K562 (cell line): Measurements from ENCODE around the gene ENDOV. TPM values are rescaled to one million over a fixed set of nuclear protein-coding genes. Genes with fewer than 3 reads are reported as not detected.
A peak's percentile ranks its signal among the peaks of the same experiment; 100 is the strongest.

Experiments used
- ATAC-seq: fragments of 200-7000 bp; cut with Tn5 transposase; 3 replicates; pipeline ENCODE4 v1.9.1; 2020; ENCODE audit warnings: moderate library complexity
- BruUV-seq: library from RNA; stranded (reverse); fragments of 400-500 nt; replicated peaks from 2 replicates; lab custom pipeline; 2021; lab: Mats Ljungman, UMichigan
- CTCF ChIA-PET: fragments of 300-600 bp; formaldehyde crosslinking; extraction: SDS; loops from one replicate; lab custom pipeline; 2021; ENCODE audit warnings: low intra/inter-chr PET ratio; lab: Yijun Ruan, JAX
- POLR2A ChIA-PET: fragments of 300-600, 350-650 bp; sonication (Branson Sonifier 250); formaldehyde crosslinking; extraction: SDS; loops from one replicate; lab custom pipeline; 2021; ENCODE audit warnings: antibody characterized with exemption, inconsistent platforms; lab: Yijun Ruan, JAX
- DNase-seq, 4 experiments: peaks; one replicate each; pipeline versions ENCODE4 v3.0.0 to v3.0.0-alpha.2; 2011 to 2018; ENCODE audit warnings: low spot score in 3 of 4, mixed read lengths in 3 of 4; ENCODE audit errors: extremely low read depth in 1 of 4
- FAIRE-seq: peaks from 2 replicates; lab custom pipeline; 2011; peaks lifted over from hg19 to GRCh38; lab: Jason Lieb, UNC
- H2AFZ ChIP-seq: 2 replicates; pipeline ENCODE4 v1.6.0; 2011; ENCODE audit warnings: low read depth, low read length, control low read depth, inconsistent platforms
- H3K27ac ChIP-seq: fragments of 200-600 bp; 3 replicates; pipeline ENCODE4 v1.8.0; 2011; ENCODE audit warnings: low read depth, mild to moderate bottlenecking, control low read depth, inconsistent platforms, low read length, moderate library complexity, mixed read lengths; ENCODE audit errors: extremely low read depth
- H3K27me3 ChIP-seq, 2 experiments: fragments of 300-600 bp in 1 of 2; 2 replicates in 1 of 2; 3 replicates in 1 of 2; pipeline versions ENCODE4 v1.6.0 to v1.8.0; 2011; ENCODE audit warnings: inconsistent platforms in 2 of 2, low read length in 2 of 2, mild to moderate bottlenecking in 1 of 2, mixed read lengths in 1 of 2, moderate library complexity in 1 of 2; ENCODE audit not compliant: control insufficient read depth in 2 of 2, insufficient read depth in 2 of 2
- H3K36me3 ChIP-seq: fragments of 300-600 bp; 3 replicates; pipeline ENCODE4 v1.8.0; 2011; ENCODE audit warnings: mild to moderate bottlenecking, low read length, inconsistent platforms; ENCODE audit not compliant: control insufficient read depth, insufficient read depth
- H3K4me1 ChIP-seq, 2 experiments: fragments of 200-600 bp in 1 of 2; replicated peaks in 1 of 2; 2 replicates in 1 of 2; 3 replicates in 1 of 2; pipeline versions ENCODE4 v1.5.1 to v1.8.0; 2011; ENCODE audit warnings: inconsistent platforms in 2 of 2, low read length in 2 of 2, mild to moderate bottlenecking in 1 of 2, mixed read lengths in 1 of 2, moderate library complexity in 1 of 2; ENCODE audit not compliant: control insufficient read depth in 2 of 2, insufficient read depth in 2 of 2
- H3K4me2 ChIP-seq: 2 replicates; pipeline ENCODE4 v1.6.1; 2011; ENCODE audit warnings: low read length, control low read depth, inconsistent platforms, mixed read lengths; ENCODE audit not compliant: insufficient read depth
- H3K4me3 ChIP-seq: fragments of 200-600 bp; sonication (generic), shearing (Covaris generic); 2 replicates; pipeline ENCODE4 v1.5.1; 2016; ENCODE audit warnings: control low read depth, inconsistent platforms
- H3K79me2 ChIP-seq: fragments of 200-600 bp; 3 replicates; pipeline ENCODE4 v1.8.0; 2011; ENCODE audit warnings: low read length, inconsistent platforms; ENCODE audit not compliant: control insufficient read depth, insufficient read depth
- H3K9ac ChIP-seq, 2 experiments: 2 replicates each; pipeline versions ENCODE4 v1.6.0 to v1.6.1; 2011; ENCODE audit warnings: low read depth in 2 of 2, low read length in 2 of 2, control low read depth in 1 of 2, inconsistent platforms in 1 of 2, mild to moderate bottlenecking in 1 of 2, mixed read lengths in 1 of 2; ENCODE audit not compliant: insufficient read depth in 1 of 2
- H3K9me1 ChIP-seq: one replicate; pipeline ENCODE4 v1.6.0; 2011; ENCODE audit warnings: inconsistent platforms, mild to moderate bottlenecking, low read length, moderate library complexity; ENCODE audit not compliant: control insufficient read depth, insufficient read depth
- H3K9me3 ChIP-seq: replicated peaks from 2 replicates; pipeline ENCODE4 v1.5.1; 2011; ENCODE audit warnings: low read depth, low read length, inconsistent platforms; ENCODE audit not compliant: control insufficient read depth, insufficient read depth
- H4K20me1 ChIP-seq: replicated peaks from 2 replicates; pipeline ENCODE4 v1.6.1; 2011; ENCODE audit warnings: low read length, inconsistent platforms, mixed read lengths; ENCODE audit not compliant: control insufficient read depth, insufficient read depth
- GMEB1 ChIP-seq: fragments of 250-450 bp; sonication (Bioruptor Pico); IDR thresholded peaks from 2 replicates; pipeline ENCODE4 v1.4.0; 2020; ENCODE audit warnings: mild to moderate bottlenecking
- MAFF ChIP-seq: IDR thresholded peaks from 2 replicates; pipeline ENCODE4 v1.6.1; 2012; ENCODE audit warnings: low read length, improper control_type of control experiment
- NFYB ChIP-seq: IDR thresholded peaks from 2 replicates; pipeline ENCODE4 v1.6.1; 2011; ENCODE audit warnings: mild to moderate bottlenecking, moderate library complexity; ENCODE audit not compliant: insufficient read length; ENCODE audit errors: extremely low read depth
- NR2C2 ChIP-seq, 2 experiments: fragments of 200-800 bp in 1 of 2; sonication (Bioruptor generic) in 1 of 2; sonication (generic) in 1 of 2; formaldehyde crosslinking in 1 of 2; IDR thresholded peaks; 2 replicates each; pipeline versions ENCODE4 v1.6.1 to v1.8.0; 2016 to 2022; ENCODE audit warnings: mild to moderate bottlenecking in 1 of 2, missing compliant biosample characterization in 1 of 2, missing genetic modification characterization in 1 of 2, missing genetic modification reagents in 1 of 2
- SMAD2 ChIP-seq: fragments of 150-350 bp; IDR thresholded peaks from 2 replicates; pipeline ENCODE4 v1.6.1; 2014; ENCODE audit warnings: low read depth, mild to moderate bottlenecking, low read length
- ZNF609 ChIP-seq: sonication (generic); formaldehyde crosslinking; IDR thresholded peaks from 2 replicates; pipeline ENCODE4 v1.8.1; 2023; ENCODE audit warnings: missing genetic modification reagents, mild to moderate bottlenecking, borderline replicate concordance
- WGBS: fragments of 100-300 bp; shearing (Covaris generic); methylation state at CpG from one replicate; pipeline ENCODE4 v1.1.6; 2016; ENCODE audit warnings: low coverage, mixed read lengths; ENCODE audit not compliant: insufficient coverage; ENCODE audit errors: missing lambda C conversion rate; 5-methylcytosine and 5-hydroxymethylcytosine counted together
- in situ Hi-C: fragments of 300-500 bp; cut with MboI; formaldehyde crosslinking; loops from 4 replicates; pipeline ENCODE4 v1.15.0; 2018; ENCODE audit warnings: inconsistent platforms, mixed read lengths
- intact Hi-C: fragments of 100-400 bp; cut with micrococcal nuclease; formaldehyde crosslinking; loops from 2 replicates; pipeline ENCODE4 v1.14.2; 2022
- polyA plus RNA-seq, 8 experiments: library from polyadenylated mRNA; depleted of rRNA in 4 of 8; stranded (reverse) in 5 of 8; unstranded in 3 of 8; fragments of >200 nt; fragmentation: Nextera tagmentation in 2 of 8; fragmentation: Illumina TruSeq in 1 of 8; extraction: Ambion mirVana in 2 of 8; extraction: Trizol in 1 of 8; gene quantifications; 2 replicates each; pipeline versions ENCODE4 v1.2.1 to v1.2.3, GENCODE V29; 2011 to 2014; ENCODE audit warnings: inconsistent platforms in 1 of 8, missing spikeins in 1 of 8
- total RNA-seq, 7 experiments: library from RNA; depleted of rRNA in 6 of 7; stranded (reverse); fragments of >200 nt in 6 of 7; fragmentation: Illumina TruSeq in 2 of 7; extraction: Trizol in 2 of 7; gene quantifications; 2 replicates each; pipeline versions ENCODE4 v1.2.1 to v1.2.3, GENCODE V29; 2011 to 2021; ENCODE audit warnings: low replicate concordance in 1 of 7
- TF ChIP-seq, protein P1 (sequence below): fragments of 250-450 bp; sonication (Bioruptor Pico); IDR thresholded peaks from 2 replicates; pipeline ENCODE4 v1.4.0; 2020

ENDOV gene
- total and polyA plus RNA-seq, 9 of the 15 experiments (the other 6 are each of a cell fraction or from before 2014, with no cell fraction given) = 1.2 to 8.2 (median 3.7) TPM

- Histone ChIP-seq H3K4me2 (peak overlapping the region; percentile 93), H3K27ac (no peak overlapping the region), H4K20me1 (no peaks in the 10 kb centered on the region), H3K4me3 (peak overlapping the region; percentile 59), H3K27me3 (peaks cover 7 to 16% of the 10 kb centered on the region in 2 experiments; a peak in 4 of 5 replicates), H3K9ac (peak overlapping the region; percentile 81 to 99; a peak in 3 of 4 replicates), H3K4me1 (peaks cover 3 to 19% of the 10 kb centered on the region in 2 experiments; a peak in 4 of 5 replicates), H3K36me3 (0 out of 3 replicates have a peak, but pooled peaks cover 3% of the 10 kb centered on the region), H3K79me2 (peaks cover 7% of the 10 kb centered on the region; the same call in 2 of the 3 replicates), H2AFZ (peak overlapping the region; percentile 89), H3K9me1 (no peaks in the 10 kb centered on the region), H3K9me3 (no peaks in the 10 kb centered on the region)
- DNase-seq (peak; percentile 26 to 38 (median 31)), FAIRE-seq (no peak), ATAC-seq (peak; percentile 22)
- in situ Hi-C loops (no loop called here), intact Hi-C loops (loop anchor here (5.0 kb wide), 1 partner anchor 217 kb away; no protein-coding TSS in a partner anchor)
- CTCF ChIA-PET = no interaction called here
- POLR2A ChIA-PET = no interaction called here
- 1% methylated on average over 15 of the region's 15 CpGs for WGBS
- no TSS peak for BruUV-seq
- TF ChIP-seq NFYB (no peak), SMAD2 (no peak), MAFF (no peak), NR2C2 (CRISPR knock-in tag; IDR thresholded peaks at IDR 0.05) (peak; percentile 40; the same call in 1 of the 2 replicates), NR2C2 (tag; IDR thresholded peaks at IDR 0.05) (no peak), GMEB1 (CRISPR knock-in tag) (no peak), ZNF609 (CRISPR knock-in tag) (0 out of 2 replicates have a peak, but pooled peaks have one; percentile 49)
- TF ChIP-seq, protein P1, sequence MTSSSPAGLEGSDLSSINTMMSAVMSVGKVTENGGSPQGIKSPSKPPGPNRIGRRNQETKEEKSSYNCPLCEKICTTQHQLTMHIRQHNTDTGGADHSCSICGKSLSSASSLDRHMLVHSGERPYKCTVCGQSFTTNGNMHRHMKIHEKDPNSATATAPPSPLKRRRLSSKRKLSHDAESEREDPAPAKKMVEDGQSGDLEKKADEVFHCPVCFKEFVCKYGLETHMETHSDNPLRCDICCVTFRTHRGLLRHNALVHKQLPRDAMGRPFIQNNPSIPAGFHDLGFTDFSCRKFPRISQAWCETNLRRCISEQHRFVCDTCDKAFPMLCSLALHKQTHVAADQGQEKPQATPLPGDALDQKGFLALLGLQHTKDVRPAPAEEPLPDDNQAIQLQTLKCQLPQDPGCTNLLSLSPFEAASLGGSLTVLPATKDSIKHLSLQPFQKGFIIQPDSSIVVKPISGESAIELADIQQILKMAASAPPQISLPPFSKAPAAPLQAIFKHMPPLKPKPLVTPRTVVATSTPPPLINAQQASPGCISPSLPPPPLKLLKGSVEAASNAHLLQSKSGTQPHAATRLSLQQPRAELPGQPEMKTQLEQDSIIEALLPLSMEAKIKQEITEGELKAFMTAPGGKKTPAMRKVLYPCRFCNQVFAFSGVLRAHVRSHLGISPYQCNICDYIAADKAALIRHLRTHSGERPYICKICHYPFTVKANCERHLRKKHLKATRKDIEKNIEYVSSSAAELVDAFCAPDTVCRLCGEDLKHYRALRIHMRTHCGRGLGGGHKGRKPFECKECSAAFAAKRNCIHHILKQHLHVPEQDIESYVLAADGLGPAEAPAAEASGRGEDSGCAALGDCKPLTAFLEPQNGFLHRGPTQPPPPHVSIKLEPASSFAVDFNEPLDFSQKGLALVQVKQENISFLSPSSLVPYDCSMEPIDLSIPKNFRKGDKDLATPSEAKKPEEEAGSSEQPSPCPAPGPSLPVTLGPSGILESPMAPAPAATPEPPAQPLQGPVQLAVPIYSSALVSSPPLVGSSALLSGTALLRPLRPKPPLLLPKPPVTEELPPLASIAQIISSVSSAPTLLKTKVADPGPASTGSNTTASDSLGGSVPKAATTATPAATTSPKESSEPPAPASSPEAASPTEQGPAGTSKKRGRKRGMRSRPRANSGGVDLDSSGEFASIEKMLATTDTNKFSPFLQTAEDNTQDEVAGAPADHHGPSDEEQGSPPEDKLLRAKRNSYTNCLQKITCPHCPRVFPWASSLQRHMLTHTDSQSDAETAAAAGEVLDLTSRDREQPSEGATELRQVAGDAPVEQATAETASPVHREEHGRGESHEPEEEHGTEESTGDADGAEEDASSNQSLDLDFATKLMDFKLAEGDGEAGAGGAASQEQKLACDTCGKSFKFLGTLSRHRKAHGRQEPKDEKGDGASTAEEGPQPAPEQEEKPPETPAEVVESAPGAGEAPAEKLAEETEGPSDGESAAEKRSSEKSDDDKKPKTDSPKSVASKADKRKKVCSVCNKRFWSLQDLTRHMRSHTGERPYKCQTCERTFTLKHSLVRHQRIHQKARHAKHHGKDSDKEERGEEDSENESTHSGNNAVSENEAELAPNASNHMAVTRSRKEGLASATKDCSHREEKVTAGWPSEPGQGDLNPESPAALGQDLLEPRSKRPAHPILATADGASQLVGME = no peak
Measured at GRCh38 chr17:80414508-80414802, 512 bp upstream of the ENDOV start.
